ENCODE results near the gene ISM2.

DNA sequence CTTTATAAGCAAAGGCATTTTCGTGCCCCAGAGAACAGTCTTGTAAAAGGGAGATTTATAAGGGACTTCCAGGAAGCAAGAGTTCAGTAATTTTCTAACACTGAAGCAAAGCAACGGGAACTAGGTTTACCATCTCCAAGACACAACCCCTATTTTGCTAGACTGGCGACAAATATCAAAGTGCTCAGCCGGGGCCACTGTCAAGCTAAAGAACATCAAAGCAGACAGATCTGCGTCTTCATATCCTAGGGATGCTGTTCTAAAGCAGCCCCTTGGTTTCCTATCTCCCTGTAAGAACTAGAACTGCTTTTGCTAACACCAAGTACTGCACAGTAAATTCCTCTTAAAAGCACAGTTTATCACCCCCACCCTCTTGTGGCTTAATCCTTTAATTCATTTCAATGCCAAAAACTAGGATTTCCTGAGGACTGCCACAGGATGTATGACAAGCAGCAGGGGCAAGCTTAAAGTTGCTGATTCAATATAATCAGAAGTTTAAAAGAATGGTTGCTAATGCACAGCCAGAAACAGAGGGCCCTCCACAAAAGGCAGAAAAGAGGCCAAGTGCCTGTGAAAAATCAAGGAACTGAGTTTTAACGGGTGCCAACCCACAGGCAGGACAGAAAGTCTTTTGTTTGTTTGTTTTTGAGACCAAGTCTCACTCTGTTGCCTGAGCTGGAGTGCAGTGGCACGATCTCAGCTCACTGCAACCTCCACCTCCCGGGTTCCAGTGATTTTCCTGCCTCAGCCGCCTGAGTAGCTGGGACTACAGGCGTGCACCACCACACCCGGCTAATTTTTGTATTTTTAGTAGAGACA is 44.0 kb upstream of the ISM2 start:
- TF ChIP-seq, protein P1, sequence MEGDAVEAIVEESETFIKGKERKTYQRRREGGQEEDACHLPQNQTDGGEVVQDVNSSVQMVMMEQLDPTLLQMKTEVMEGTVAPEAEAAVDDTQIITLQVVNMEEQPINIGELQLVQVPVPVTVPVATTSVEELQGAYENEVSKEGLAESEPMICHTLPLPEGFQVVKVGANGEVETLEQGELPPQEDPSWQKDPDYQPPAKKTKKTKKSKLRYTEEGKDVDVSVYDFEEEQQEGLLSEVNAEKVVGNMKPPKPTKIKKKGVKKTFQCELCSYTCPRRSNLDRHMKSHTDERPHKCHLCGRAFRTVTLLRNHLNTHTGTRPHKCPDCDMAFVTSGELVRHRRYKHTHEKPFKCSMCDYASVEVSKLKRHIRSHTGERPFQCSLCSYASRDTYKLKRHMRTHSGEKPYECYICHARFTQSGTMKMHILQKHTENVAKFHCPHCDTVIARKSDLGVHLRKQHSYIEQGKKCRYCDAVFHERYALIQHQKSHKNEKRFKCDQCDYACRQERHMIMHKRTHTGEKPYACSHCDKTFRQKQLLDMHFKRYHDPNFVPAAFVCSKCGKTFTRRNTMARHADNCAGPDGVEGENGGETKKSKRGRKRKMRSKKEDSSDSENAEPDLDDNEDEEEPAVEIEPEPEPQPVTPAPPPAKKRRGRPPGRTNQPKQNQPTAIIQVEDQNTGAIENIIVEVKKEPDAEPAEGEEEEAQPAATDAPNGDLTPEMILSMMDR (IDR thresholded peaks at IDR 0.05): no peak
- no peak for TF ChIP-seq EP300 (IDR thresholded peaks at IDR 0.05)
